Measurements from ENCODE around the gene BLOC1S4.

Gene BLOC1S4

DNA sequence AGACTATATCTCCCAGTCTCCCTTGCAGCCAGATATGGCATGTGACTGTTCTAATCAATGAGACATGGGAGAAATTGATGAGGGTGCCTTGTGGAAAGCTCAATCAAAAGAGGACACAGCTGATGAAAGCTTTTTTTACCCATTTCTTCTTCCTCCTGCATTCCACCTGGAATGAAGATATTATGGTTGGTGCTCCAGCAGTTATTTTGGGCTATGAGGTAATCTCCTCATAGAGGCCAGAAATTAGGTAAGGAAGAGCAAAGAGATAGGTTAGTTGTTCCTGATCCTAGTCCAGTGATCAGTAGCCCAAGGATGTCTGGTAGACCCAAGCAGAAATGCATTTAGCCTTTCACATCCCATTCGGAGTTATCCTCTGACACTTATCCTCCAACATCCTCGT is 49.7 kb downstream of the BLOC1S4 start:
- no peak for DNase-seq

Data from right forelimb (tissue), 1 donor.